Jurkat, Clone E6-1 (cell line): ENCODE data around the gene ALKBH5.
A peak's percentile ranks its signal among the peaks of the same experiment; 100 is the strongest.

ENCODE experiments used
- DNase-seq: peaks from one replicate; pipeline ENCODE4 v3.0.0-alpha.2; 2011; ENCODE audit warnings: low read depth, low spot score
- H3K4me3 ChIP-seq: 2 replicates; pipeline ENCODE4 v1.5.1; 2011; ENCODE audit warnings: mild to moderate bottlenecking, low read length, control low read depth, moderate library complexity

Gene ALKBH5

GRCh38 chr17:18253187-18253884 is 69.7 kb downstream of the ALKBH5 start:
- DNase-seq: no peak
- no peak overlapping the region for H3K4me3 ChIP-seq

GRCh38 chr17:18253947-18254821 is 70.6 kb downstream of the ALKBH5 start:
- no peak for DNase-seq
- no peak overlapping the region for H3K4me3 ChIP-seq

GRCh38 chr17:18254888-18255649 is 71.4 kb downstream of the ALKBH5 start:
- H3K4me3 ChIP-seq: no peak overlapping the region
- DNase-seq: no peak

- H3K4me3 ChIP-seq: no peak overlapping the region
- no peak for DNase-seq
Observed at GRCh38 chr17:18256351-18256750, 72.7 kb downstream of the ALKBH5 start.

DNA sequence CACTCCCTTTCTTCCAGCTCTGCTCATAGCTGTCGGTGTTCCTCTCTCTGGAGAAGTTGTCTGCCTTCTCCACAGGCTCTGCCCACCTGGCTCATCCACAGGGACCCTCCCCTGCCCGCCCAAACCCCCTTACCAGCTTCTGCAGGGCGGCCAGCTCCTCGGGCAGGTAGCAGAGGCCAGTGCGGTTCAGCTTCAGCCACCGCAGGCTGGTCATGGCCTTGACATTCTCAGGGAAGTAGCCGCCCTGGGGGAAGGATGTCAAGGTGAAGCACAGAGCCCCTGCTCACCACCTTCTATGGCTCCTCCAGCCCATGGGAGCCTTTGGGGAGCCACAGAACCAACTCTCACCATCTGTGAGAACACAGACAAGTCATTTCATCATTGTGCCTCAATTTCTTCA is 73.1 kb downstream of the ALKBH5 start:
- H3K4me3 ChIP-seq: no peak overlapping the region
- DNase-seq: no peak

- DNase-seq: no peak
Observed at GRCh38 chr17:18257268-18257981, 73.8 kb downstream of the ALKBH5 start.

DNA sequence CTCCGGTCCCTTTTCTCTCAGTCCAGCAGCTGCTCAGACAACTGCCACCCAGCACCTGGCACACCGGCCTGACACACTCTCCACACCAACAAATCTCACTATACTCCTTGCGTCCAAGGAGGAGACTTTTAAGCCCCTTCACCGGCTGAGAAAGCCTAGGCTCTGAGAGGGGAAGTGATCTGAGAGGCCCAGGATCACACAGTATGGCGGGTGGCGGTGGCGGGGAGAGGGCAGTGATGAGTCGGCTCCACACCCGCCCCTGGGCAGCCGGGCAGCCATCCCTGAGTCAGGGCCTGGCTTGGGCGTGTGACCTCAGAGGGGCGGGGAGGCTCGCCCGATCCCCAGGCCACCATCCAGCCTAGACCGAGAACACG is 74.3 kb downstream of the ALKBH5 start:
- no peak for DNase-seq
- peak overlapping the region; percentile 82 for H3K4me3 ChIP-seq

More at GRCh38 chr17:18257268-18257981, 73.8 kb downstream of the ALKBH5 start:
- H3K4me3 ChIP-seq: peak overlapping the region; percentile 82

- H3K4me3 ChIP-seq: peak within 1 kb of the TSS; percentile 82
- no peak for DNase-seq
Observed at GRCh38 chr17:18258356-18259038, 74.9 kb downstream of the ALKBH5 start, which contains the start of gene FLII. TSS of gene FLII (minus strand) at chr17:18258738. CDS start at chr17:18258690, 48 bp downstream.
